Retinal pigment epithelial cell (primary cell): ENCODE results near the gene XXYLT1.

Experiments
- DNase-seq: peaks from one replicate; pipeline ENCODE4 v3.0.0-alpha.2; 2010; ENCODE audit warnings: low read depth
- H3K4me3 ChIP-seq: 2 replicates; pipeline ENCODE4 v1.5.1; 2011; ENCODE audit warnings: mild to moderate bottlenecking, low read length, control low read depth, moderate library complexity
- CTCF ChIP-seq: conservative IDR thresholded peaks from 2 replicates; pipeline ENCODE4 v1.5.1; 2011; ENCODE audit warnings: low read depth, low read length, control low read depth, inconsistent platforms

XXYLT1 gene

GRCh38 chr3:195036974-195037373 lies 234.0 kb downstream of the XXYLT1 start:
- no peak for TF ChIP-seq CTCF
- no peak for DNase-seq
- no peak overlapping the region for H3K4me3 ChIP-seq

GRCh38 chr3:195036574-195036973 lies 234.4 kb downstream of the XXYLT1 start:
- DNase-seq, result no peak
- no peak for TF ChIP-seq CTCF
- H3K4me3 ChIP-seq, result no peak overlapping the region

GRCh38 chr3:195036203-195036505 lies 234.8 kb downstream of the XXYLT1 start:
- no peak for TF ChIP-seq CTCF
- H3K4me3 ChIP-seq, result no peak overlapping the region
- DNase-seq, result no peak

GRCh38 chr3:195035345-195036202 lies 235.4 kb downstream of the XXYLT1 start:
- no peak overlapping the region for H3K4me3 ChIP-seq
- TF ChIP-seq CTCF, result peak; percentile 42
- DNase-seq, result no peak

GRCh38 chr3:195034541-195034940 lies 236.4 kb downstream of the XXYLT1 start:
- H3K4me3 ChIP-seq, result no peak overlapping the region
- TF ChIP-seq CTCF, result no peak
- DNase-seq, result no peak

GRCh38 chr3:195034101-195034500 lies 236.9 kb downstream of the XXYLT1 start:
- TF ChIP-seq CTCF, result no peak
- DNase-seq, result no peak
- H3K4me3 ChIP-seq, result no peak overlapping the region

GRCh38 chr3:195033531-195034091 lies 237.3 kb downstream of the XXYLT1 start:
- no peak overlapping the region for H3K4me3 ChIP-seq
- no peak for DNase-seq
- TF ChIP-seq CTCF, result no peak
